VCaP (cell line): ENCODE data around the gene UBE2V1.

ENCODE experiments used
- H3K27ac ChIP-seq: fragments of 450-650 bp; 2 replicates; pipeline ENCODE4 v1.5.1; 2017
- CTCF ChIP-seq: fragments of 450-650 bp; conservative IDR thresholded peaks from 2 replicates; pipeline ENCODE4 v1.5.1; 2017; ENCODE audit warnings: mild to moderate bottlenecking, moderate library complexity

UBE2V1 gene

GRCh38 chr20:50118203-50118602 is 5.3 kb upstream of the UBE2V1 start:
- no peak overlapping the region for H3K27ac ChIP-seq
- no peak for TF ChIP-seq CTCF

- no peak for TF ChIP-seq CTCF
- H3K27ac ChIP-seq, result peak overlapping the region; percentile 93
Measured at GRCh38 chr20:50116368-50116999, 3.5 kb upstream of the UBE2V1 start.

- TF ChIP-seq CTCF, result no peak
- peak overlapping the region; percentile 93 for H3K27ac ChIP-seq
Measured at GRCh38 chr20:50115591-50116367, 2.8 kb upstream of the UBE2V1 start.

GRCh38 chr20:50115041-50115512 is 2.1 kb upstream of the UBE2V1 start:
- H3K27ac ChIP-seq, result peak overlapping the region; percentile 93

GRCh38 chr20:50113420-50114224 is 672 bp upstream of the UBE2V1 start:
- TF ChIP-seq CTCF, result no peak
- H3K27ac ChIP-seq, result peak overlapping the region; percentile 93

More at GRCh38 chr20:50115041-50115512, 2.1 kb upstream of the UBE2V1 start:
- no peak for TF ChIP-seq CTCF

GRCh38 chr20:50111829-50112495 is 988 bp downstream of the UBE2V1 start:
- peak overlapping the region; percentile 93; the same call in 1 of the 2 replicates for H3K27ac ChIP-seq
- no peak for TF ChIP-seq CTCF
